22Rv1 (cell line): ENCODE data around the gene VWA8.
"Not testable (repeated sequence)": the region's sequence is repeated elsewhere in the genome, so short reads cannot be mapped to it uniquely, and the experiment has no call there.

Experiments used
- H3K27ac ChIP-seq: fragments of 450-650 bp; 2 replicates; pipeline ENCODE4 v1.5.1; 2017
- CTCF ChIP-seq: fragments of 450-650 bp; IDR thresholded peaks from 2 replicates; pipeline ENCODE4 v1.5.1; 2017; ENCODE audit warnings: mild to moderate bottlenecking
- ZFX ChIP-seq: fragments of 450-650 bp; IDR thresholded peaks from 2 replicates; pipeline ENCODE4 v1.6.1; 2017; ENCODE audit warnings: antibody characterized with exemption, borderline replicate concordance

Gene VWA8

DNA sequence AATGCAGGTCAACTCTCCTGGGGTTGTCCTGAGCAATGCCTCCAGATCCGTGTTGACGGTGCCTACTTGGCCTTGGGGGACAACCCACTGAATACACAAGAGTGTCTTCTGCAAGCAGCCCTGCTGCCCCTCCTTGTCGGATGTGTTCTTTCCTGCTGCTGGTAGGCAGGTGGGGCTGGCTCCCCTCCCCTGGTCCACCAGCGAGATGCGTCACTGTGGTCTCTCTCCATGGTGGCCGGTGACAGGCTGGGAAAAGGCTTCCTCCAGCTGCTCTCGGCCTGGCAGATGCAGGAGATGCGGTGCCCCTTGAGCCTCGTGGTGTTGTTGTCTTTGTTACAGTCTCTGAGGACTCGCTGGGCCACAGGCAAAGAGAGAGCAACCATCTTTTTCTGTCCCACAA lies 418.6 kb downstream of the VWA8 start:
- TF ChIP-seq CTCF (no peak), ZFX (no peak)
- H3K27ac ChIP-seq = no peak overlapping the region

- H3K27ac ChIP-seq = no peak overlapping the region
- TF ChIP-seq CTCF (no peak), ZFX (no peak)
Measured at GRCh38 chr13:41541142-41541938, 419.6 kb downstream of the VWA8 start.

DNA sequence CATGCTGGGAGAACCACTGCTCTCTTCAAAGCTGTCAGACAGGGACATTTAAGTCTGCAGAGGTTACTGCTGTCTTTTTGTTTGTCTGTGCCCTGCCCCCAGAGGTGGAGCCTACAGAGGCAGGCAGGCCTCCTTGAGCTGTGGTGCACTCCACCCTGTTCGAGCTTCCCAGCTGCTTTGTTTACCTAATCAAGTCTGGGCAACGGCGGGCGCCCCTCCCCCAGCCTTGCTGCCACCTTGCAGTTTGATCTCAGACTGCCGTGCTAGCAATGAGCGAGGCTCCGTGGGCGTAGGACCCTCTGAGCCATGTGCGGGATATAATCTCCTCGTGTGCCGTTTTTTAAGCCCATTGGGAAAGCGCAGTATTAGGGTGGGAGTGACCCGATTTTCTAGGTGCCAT lies 420.7 kb downstream of the VWA8 start:
- not testable (repeated sequence) for H3K27ac ChIP-seq

- TF ChIP-seq ZFX = no peak
- TF ChIP-seq CTCF = no peak
- H3K27ac ChIP-seq = no peak overlapping the region
Measured at GRCh38 chr13:41533266-41534052, 427.4 kb downstream of the VWA8 start.

- TF ChIP-seq ZFX = no peak
- TF ChIP-seq CTCF = no peak
Measured at GRCh38 chr13:41528021-41528420, 432.9 kb downstream of the VWA8 start.

DNA sequence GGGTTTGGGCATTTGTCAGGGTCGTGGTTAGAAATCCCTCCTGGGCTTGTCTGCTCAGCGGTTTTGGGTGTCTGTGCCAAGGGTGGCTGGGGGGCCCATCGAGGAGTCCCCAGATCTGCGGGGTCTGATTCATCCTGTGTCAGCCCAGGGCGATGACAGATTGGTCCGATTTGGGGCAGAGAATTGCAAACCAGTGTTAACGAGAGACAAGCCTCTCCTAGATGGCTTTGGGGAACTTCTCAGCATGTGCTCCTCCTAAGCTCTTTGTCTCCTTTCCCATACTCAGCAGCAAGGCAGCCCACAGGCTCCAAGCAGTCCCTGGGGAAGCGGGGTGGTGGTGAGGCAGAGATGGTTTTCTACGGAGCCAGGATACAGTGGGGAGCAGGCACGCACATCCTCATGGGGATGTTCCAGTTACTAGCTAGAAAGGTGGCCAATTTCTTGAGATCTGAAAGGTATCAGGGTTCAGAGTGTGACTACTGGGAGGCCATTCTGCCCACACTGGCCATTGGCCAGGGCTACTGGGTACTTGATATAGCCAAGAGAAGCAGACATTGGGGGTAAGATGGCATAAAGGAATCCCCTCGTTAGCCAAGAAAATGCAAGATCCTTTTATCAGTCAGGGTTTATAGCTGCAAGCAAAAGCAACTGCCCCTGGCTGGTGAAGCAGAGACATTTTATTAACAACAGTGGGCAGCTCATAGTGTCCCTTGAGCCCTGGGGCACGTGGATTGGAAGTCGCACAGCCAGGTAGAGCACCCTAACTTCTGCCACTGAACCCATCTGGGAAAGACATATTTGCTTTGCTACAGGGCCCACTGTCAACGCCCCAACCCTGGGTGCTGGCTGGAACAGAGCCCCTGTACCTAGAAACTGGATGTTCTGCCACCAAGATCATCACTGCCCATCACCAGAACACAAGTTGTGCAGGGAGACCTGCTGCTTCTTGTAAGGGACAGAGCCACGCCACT lies 440.0 kb downstream of the VWA8 start:
- no peak overlapping the region for H3K27ac ChIP-seq
- TF ChIP-seq ZFX (no peak), CTCF (no peak)

More at GRCh38 chr13:41528021-41528420, 432.9 kb downstream of the VWA8 start:
- H3K27ac ChIP-seq = no peak overlapping the region

DNA sequence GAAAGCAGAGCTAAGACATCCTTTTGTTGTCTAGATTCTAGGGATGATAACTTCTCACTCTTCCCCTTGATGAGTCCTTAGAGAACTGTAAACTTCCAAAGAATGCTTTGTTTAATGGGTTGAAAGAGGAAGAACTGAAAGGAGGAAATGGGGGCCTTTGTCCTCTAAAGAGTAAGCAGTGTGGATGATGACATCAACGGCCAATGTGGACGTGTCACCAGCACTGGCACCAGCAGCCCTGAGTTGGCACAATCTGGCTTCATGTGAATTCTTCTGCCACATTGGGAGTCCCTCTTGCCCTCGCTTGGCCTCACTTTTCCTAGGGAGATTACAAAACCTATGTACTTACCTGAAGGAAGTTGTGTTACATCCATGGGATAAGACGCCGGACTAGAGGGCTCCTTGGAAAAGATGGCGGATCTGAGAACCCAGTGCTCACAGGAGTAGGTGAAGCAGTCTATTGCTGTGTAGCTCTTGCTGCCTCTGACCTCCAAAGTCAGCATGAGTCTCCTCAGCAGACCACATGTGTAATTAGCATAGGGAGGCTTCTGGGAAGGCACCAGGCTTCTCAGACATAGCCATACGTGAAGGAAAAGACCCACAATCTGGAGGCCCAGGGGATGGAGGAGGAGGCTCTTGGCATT lies 440.8 kb downstream of the VWA8 start:
- TF ChIP-seq ZFX (no peak), CTCF (no peak)

More for the DNA sequence above, 440.8 kb downstream of the VWA8 start:
- no peak overlapping the region for H3K27ac ChIP-seq
